ENCODE data around the gene CFAP61.

The CFAP61 gene

GRCh38 chr20:20363434-20363798 lies 311.1 kb downstream of the CFAP61 start (continued):
- TF ChIP-seq ZNF600 (tag by site-specific recombination; IDR thresholded peaks at IDR 0.05) (peak; percentile 36; the same call in 1 of the 2 replicates), ZNF214 (tag by site-specific recombination; IDR thresholded peaks at IDR 0.05; ENCODE audit: borderline replicate concordance) (no peak), ZFP41 (tag by site-specific recombination; IDR thresholded peaks at IDR 0.05; ENCODE audit: borderline replicate concordance) (no peak), WT1 (tag by site-specific recombination; IDR thresholded peaks at IDR 0.05) (peak; percentile 61), ZNF202 (tag by site-specific recombination; IDR thresholded peaks at IDR 0.05; ENCODE audit: borderline replicate concordance) (0 out of 2 replicates have a peak, but pooled peaks have one; percentile 36), ZNF645 (tag by site-specific recombination; IDR thresholded peaks at IDR 0.05) (0 out of 2 replicates have a peak, but pooled peaks have one; percentile 41), ZNF221 (tag by site-specific recombination; IDR thresholded peaks at IDR 0.05; ENCODE audit: borderline replicate concordance) (no peak), ZSCAN4 (tag by site-specific recombination; IDR thresholded peaks at IDR 0.05) (no peak), GLIS1 (tag by site-specific recombination; IDR thresholded peaks at IDR 0.05) (peak; percentile 87), ZNF654 (tag by site-specific recombination; IDR thresholded peaks at IDR 0.05; ENCODE audit: low read depth) (no peak), ZBTB10 (tag by site-specific recombination; IDR thresholded peaks at IDR 0.05) (peak; percentile 70; the same call in 1 of the 2 replicates), ZNF785 (tag by site-specific recombination; IDR thresholded peaks at IDR 0.05) (no peak), CTCF (tag by site-specific recombination; IDR thresholded peaks at IDR 0.05) (0 out of 2 replicates have a peak, but pooled peaks have one; percentile 12), HOXD13 (CRISPR knock-in tag; IDR thresholded peaks at IDR 0.05; ENCODE audit: borderline replicate concordance) (no peak), ZNF658 (tag by site-specific recombination; IDR thresholded peaks at IDR 0.05) (no peak), ZNF426 (tag by site-specific recombination; IDR thresholded peaks at IDR 0.05) (no peak), ZNF521 (tag by site-specific recombination; IDR thresholded peaks at IDR 0.05) (no peak), ZNF707 (tag by site-specific recombination; IDR thresholded peaks at IDR 0.05) (0 out of 2 replicates have a peak, but pooled peaks have one; percentile 8), ZBTB8A (tag by site-specific recombination; IDR thresholded peaks at IDR 0.05) (no peak), ZNF404 (tag by site-specific recombination; IDR thresholded peaks at IDR 0.05) (no peak), ZNF132 (tag by site-specific recombination; IDR thresholded peaks at IDR 0.05; ENCODE audit: borderline replicate concordance) (no peak), ZFP69B (tag by site-specific recombination; IDR thresholded peaks at IDR 0.05) (peak; percentile 29; the same call in 1 of the 2 replicates)
- TF ChIP-seq, protein P1, sequence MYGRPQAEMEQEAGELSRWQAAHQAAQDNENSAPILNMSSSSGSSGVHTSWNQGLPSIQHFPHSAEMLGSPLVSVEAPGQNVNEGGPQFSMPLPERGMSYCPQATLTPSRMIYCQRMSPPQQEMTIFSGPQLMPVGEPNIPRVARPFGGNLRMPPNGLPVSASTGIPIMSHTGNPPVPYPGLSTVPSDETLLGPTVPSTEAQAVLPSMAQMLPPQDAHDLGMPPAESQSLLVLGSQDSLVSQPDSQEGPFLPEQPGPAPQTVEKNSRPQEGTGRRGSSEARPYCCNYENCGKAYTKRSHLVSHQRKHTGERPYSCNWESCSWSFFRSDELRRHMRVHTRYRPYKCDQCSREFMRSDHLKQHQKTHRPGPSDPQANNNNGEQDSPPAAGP (tag by site-specific recombination; IDR thresholded peaks at IDR 0.05): peak; percentile 70
- TF ChIP-seq, protein P2, sequence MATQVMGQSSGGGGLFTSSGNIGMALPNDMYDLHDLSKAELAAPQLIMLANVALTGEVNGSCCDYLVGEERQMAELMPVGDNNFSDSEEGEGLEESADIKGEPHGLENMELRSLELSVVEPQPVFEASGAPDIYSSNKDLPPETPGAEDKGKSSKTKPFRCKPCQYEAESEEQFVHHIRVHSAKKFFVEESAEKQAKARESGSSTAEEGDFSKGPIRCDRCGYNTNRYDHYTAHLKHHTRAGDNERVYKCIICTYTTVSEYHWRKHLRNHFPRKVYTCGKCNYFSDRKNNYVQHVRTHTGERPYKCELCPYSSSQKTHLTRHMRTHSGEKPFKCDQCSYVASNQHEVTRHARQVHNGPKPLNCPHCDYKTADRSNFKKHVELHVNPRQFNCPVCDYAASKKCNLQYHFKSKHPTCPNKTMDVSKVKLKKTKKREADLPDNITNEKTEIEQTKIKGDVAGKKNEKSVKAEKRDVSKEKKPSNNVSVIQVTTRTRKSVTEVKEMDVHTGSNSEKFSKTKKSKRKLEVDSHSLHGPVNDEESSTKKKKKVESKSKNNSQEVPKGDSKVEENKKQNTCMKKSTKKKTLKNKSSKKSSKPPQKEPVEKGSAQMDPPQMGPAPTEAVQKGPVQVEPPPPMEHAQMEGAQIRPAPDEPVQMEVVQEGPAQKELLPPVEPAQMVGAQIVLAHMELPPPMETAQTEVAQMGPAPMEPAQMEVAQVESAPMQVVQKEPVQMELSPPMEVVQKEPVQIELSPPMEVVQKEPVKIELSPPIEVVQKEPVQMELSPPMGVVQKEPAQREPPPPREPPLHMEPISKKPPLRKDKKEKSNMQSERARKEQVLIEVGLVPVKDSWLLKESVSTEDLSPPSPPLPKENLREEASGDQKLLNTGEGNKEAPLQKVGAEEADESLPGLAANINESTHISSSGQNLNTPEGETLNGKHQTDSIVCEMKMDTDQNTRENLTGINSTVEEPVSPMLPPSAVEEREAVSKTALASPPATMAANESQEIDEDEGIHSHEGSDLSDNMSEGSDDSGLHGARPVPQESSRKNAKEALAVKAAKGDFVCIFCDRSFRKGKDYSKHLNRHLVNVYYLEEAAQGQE (tag by site-specific recombination; IDR thresholded peaks at IDR 0.05): peak; percentile 44; the same call in 1 of the 2 replicates
- TF ChIP-seq, protein P3, sequence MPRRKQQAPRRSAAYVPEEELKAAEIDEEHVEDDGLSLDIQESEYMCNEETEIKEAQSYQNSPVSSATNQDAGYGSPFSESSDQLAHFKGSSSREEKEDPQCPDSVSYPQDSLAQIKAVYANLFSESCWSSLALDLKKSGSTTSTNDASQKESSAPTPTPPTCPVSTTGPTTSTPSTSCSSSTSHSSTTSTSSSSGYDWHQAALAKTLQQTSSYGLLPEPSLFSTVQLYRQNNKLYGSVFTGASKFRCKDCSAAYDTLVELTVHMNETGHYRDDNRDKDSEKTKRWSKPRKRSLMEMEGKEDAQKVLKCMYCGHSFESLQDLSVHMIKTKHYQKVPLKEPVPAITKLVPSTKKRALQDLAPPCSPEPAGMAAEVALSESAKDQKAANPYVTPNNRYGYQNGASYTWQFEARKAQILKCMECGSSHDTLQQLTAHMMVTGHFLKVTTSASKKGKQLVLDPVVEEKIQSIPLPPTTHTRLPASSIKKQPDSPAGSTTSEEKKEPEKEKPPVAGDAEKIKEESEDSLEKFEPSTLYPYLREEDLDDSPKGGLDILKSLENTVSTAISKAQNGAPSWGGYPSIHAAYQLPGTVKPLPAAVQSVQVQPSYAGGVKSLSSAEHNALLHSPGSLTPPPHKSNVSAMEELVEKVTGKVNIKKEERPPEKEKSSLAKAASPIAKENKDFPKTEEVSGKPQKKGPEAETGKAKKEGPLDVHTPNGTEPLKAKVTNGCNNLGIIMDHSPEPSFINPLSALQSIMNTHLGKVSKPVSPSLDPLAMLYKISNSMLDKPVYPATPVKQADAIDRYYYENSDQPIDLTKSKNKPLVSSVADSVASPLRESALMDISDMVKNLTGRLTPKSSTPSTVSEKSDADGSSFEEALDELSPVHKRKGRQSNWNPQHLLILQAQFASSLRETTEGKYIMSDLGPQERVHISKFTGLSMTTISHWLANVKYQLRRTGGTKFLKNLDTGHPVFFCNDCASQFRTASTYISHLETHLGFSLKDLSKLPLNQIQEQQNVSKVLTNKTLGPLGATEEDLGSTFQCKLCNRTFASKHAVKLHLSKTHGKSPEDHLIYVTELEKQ (tag by site-specific recombination; IDR thresholded peaks at IDR 0.05; ENCODE audit: borderline replicate concordance): no peak
